ENCODE data around the gene C1QTNF7. TPM values are rescaled to one million over a fixed set of nuclear protein-coding genes. Genes with fewer than 3 reads are reported as not detected.

C1QTNF7 gene
- total and polyA plus RNA-seq, 2 of the 13 experiments (the other 11 are each of a cell fraction or from before 2014, with no cell fraction given) = not detected

DNA sequence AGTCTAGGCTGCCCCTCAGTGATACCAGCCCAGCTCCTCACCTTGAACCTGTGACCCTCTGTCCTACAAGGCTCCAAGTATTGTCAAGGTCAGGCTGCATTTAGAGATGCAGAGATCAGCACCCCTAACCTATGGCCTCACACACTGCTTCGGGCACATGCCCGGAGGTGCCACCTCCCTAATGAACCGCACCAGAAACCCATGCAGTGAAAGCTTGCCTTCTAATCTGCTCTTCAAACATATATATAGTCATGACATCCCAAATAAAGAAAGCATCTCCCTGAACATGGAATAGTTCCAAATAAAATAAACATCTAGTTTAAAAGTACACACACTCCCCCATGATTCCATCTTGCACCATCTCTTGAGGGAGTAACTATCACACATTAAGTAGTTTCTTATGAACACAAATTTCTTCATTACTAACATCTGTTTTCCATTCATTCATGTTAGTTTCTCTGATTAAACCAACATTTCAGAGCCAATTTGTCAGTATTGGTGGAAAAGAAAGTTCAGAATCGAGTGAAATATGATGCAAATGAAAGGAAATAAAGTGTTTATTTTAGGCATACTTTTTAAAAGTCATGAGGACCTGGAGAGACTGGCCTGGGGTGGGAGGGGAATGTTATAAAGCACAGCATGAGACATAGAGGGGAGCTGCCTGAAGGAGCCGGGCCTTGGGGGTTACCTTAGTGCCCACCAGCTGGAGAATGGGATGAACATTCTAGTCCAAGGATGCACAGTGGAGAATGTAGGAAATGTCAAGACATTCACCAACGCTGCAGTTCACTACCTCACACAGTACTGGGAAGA lies 61.0 kb downstream of the C1QTNF7 start:
- intact Hi-C loops (cut with micrococcal nuclease; ENCODE audit: unreplicated experiment) (no loop called here), in situ Hi-C loops (cut with HindIII; ENCODE audit: extremely low pct_ligation_motif_present, low pct_unique_long_range_greater_than_20kb) (loop anchor here (25.0 kb wide), 1 partner anchor 773 kb away; no protein-coding TSS in a partner anchor)
- no peak overlapping the region for H3K4me3 ChIP-seq (replicated peaks in 1 of 3; ENCODE audit: insufficient read depth in 1 of 3, low read depth in 2 of 3, low read length in 3 of 3)
- H4K20me1 ChIP-seq (ENCODE audit: insufficient read depth, low read length) = no peaks in the 10 kb centered on the region
- no peak overlapping the region for H3K27ac ChIP-seq (ENCODE audit: extremely low read length, insufficient read depth, low read length)
- no peaks in the 10 kb centered on the region for H3K79me2 ChIP-seq (ENCODE audit: insufficient read depth, low read length)
- H3K9me3 ChIP-seq (ENCODE audit: low read length) = peaks cover 7% of the 10 kb centered on the region; the same call in 1 of the 2 replicates
- CTCF ChIA-PET (ENCODE audit: low intra/inter-chr PET ratio, low total read pairs) = no interaction called here
- H3K9ac ChIP-seq (ENCODE audit: insufficient read depth, low read depth, low read length) = no peak overlapping the region
- POLR2A ChIA-PET = interaction anchor here (1.2 kb wide), 1 partner anchor 10 kb away, joined by 3 read pairs; no protein-coding TSS in a partner anchor
- no peak overlapping the region for H2AFZ ChIP-seq (ENCODE audit: low read length)
- ATAC-seq = no peak
- WGBS (ENCODE audit: low lambda C conversion rate) = 92% methylated on average over 6 of the region's 6 CpGs
- FAIRE-seq = no peak
- TF ChIP-seq, protein P1, sequence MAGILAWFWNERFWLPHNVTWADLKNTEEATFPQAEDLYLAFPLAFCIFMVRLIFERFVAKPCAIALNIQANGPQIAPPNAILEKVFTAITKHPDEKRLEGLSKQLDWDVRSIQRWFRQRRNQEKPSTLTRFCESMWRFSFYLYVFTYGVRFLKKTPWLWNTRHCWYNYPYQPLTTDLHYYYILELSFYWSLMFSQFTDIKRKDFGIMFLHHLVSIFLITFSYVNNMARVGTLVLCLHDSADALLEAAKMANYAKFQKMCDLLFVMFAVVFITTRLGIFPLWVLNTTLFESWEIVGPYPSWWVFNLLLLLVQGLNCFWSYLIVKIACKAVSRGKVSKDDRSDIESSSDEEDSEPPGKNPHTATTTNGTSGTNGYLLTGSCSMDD (CRISPR knock-in tag; IDR thresholded peaks at IDR 0.05) = no peak
- TF ChIP-seq MEIS2 (CRISPR knock-in tag; IDR thresholded peaks at IDR 0.05) = no peak
- TF ChIP-seq, protein P2, sequence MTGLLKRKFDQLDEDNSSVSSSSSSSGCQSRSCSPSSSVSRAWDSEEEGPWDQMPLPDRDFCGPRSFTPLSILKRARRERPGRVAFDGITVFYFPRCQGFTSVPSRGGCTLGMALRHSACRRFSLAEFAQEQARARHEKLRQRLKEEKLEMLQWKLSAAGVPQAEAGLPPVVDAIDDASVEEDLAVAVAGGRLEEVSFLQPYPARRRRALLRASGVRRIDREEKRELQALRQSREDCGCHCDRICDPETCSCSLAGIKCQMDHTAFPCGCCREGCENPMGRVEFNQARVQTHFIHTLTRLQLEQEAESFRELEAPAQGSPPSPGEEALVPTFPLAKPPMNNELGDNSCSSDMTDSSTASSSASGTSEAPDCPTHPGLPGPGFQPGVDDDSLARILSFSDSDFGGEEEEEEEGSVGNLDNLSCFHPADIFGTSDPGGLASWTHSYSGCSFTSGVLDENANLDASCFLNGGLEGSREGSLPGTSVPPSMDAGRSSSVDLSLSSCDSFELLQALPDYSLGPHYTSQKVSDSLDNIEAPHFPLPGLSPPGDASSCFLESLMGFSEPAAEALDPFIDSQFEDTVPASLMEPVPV (CRISPR knock-in tag; IDR thresholded peaks at IDR 0.05) = no peak
- no peak for TF ChIP-seq ZKSCAN5 (CRISPR knock-in tag; IDR thresholded peaks at IDR 0.05)
- no peak for TF ChIP-seq ZNF329 (CRISPR knock-in tag; IDR thresholded peaks at IDR 0.05; ENCODE audit: low read depth)
- TF ChIP-seq CBX5 (CRISPR knock-in tag; IDR thresholded peaks at IDR 0.05; ENCODE audit: borderline replicate concordance) = no peak
- TF ChIP-seq, protein P3, sequence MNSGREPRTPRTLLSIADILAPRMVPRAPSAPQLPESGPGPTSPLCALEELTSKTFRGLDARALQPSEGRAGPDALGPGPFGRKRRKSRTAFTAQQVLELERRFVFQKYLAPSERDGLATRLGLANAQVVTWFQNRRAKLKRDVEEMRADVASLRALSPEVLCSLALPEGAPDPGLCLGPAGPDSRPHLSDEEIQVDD (CRISPR knock-in tag; IDR thresholded peaks at IDR 0.05; ENCODE audit: borderline replicate concordance) = no peak
- no peak for TF ChIP-seq HDAC6 (IDR thresholded peaks at IDR 0.05; ENCODE audit: low read depth, low read length)
- TF ChIP-seq SRSF9 (IDR thresholded peaks at IDR 0.05; ENCODE audit: borderline replicate concordance, insufficient read depth, low read depth, low read length, poor library complexity, severe bottlenecking) = no peak
- no peak for TF ChIP-seq ZNF619 (CRISPR knock-in tag; IDR thresholded peaks at IDR 0.05)
- TF ChIP-seq ZNF326 (CRISPR knock-in tag; IDR thresholded peaks at IDR 0.05; ENCODE audit: borderline replicate concordance) = no peak
- TF ChIP-seq PCBP2 (optimal IDR thresholded peaks at IDR 0.05; ENCODE audit: low read depth, low read length, poor library complexity, severe bottlenecking) = no peak
- TF ChIP-seq ETV6 (CRISPR knock-in tag; conservative IDR thresholded peaks at IDR 0.05) = no peak
- TF ChIP-seq MTA3 (CRISPR knock-in tag; IDR thresholded peaks at IDR 0.05) = no peak
- TF ChIP-seq ZFP1 (CRISPR knock-in tag; IDR thresholded peaks at IDR 0.05) = no peak
- TF ChIP-seq CCAR2 (optimal IDR thresholded peaks at IDR 0.05; ENCODE audit: low read depth, low read length) = no peak
- no peak for TF ChIP-seq ZNF746 (CRISPR knock-in tag; IDR thresholded peaks at IDR 0.05)
- no peak for TF ChIP-seq ZNF550 (CRISPR knock-in tag; IDR thresholded peaks at IDR 0.05; ENCODE audit: borderline replicate concordance)
- no peak for TF ChIP-seq CENPX (CRISPR knock-in tag; IDR thresholded peaks at IDR 0.05)
- TF ChIP-seq MIER3 (CRISPR knock-in tag; IDR thresholded peaks at IDR 0.05; ENCODE audit: borderline replicate concordance) = no peak
- H3K4me1 ChIP-seq (ENCODE audit: insufficient read depth, low read length) = no peaks in the 10 kb centered on the region
- H3K36me3 ChIP-seq (replicated peaks in 1 of 2; ENCODE audit: control insufficient read depth in 1 of 2, insufficient read depth in 2 of 2, low read length in 2 of 2) = no peaks in the 10 kb centered on the region
- BruUV-seq (replicated peaks) = no TSS peak
- DNase-seq (ENCODE audit: low spot score) = no peak
- no peaks in the 10 kb centered on the region for H3K27me3 ChIP-seq (ENCODE audit: control insufficient read depth in 1 of 2, insufficient read depth in 2 of 2, low read length in 2 of 2)
- no peak overlapping the region for H3K4me2 ChIP-seq (ENCODE audit: low read depth, low read length)
